ENCODE data around the gene CD8A. TPM values are rescaled to one million over a fixed set of nuclear protein-coding genes. Genes with fewer than 3 reads are reported as not detected.
"Not testable (repeated sequence)": the region's sequence is repeated elsewhere in the genome, so short reads cannot be mapped to it uniquely, and the experiment has no call there.

The CD8A gene
- total RNA-seq, 2 experiments from 2014 or later = 433 TPM

DNA sequence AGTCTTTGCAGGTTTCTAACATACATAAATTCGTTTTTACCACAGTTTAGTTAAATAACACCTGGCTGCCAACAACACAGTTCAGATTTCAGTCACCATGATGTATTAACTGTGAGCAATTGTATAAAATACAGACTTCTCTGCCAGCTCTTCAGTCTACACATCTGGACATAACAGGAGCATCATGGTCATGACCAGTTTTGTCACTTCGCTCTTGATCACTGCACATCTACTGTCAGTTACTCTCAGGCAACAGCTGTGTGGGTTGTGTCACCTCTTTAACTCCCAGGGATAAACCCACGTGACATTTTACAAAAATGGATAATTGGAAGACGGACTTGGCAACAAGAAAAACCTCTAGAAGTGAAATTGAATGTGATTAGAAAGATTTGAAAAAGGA, 30.3 kb downstream of the CD8A start:
- ChIA-PET POLR2A (no interaction called here), CTCF (interaction anchor here (1.5 to 2.8 kb wide), 3 partner anchors 31 to 48 kb away, joined by 4 to 9 read pairs (median 4); partner anchors contain the start of gene CD8A)

DNA sequence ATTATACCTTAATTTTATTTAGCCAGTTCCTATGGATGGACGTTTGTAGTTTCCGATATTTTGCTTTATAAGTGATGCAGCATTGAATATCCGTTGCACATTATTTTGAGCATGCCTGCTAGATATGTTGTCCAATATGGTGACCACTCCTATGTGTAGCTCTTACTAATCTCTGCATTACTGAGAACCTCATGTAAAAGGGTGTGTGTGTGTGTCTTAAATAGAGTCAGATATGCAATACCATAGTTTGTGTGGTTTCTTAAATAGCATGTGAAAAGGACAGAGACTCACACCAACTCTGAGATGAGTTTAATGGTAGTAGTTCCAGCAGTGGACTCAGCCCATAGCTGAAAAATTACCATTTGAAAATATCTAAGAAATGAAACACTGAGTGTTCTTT, 32.3 kb downstream of the CD8A start:
- ChIA-PET CTCF (interaction anchor here (0.7 kb wide), 1 partner anchor 18 kb away, joined by 3 read pairs; no protein-coding TSS in a partner anchor), POLR2A (no interaction called here)

DNA sequence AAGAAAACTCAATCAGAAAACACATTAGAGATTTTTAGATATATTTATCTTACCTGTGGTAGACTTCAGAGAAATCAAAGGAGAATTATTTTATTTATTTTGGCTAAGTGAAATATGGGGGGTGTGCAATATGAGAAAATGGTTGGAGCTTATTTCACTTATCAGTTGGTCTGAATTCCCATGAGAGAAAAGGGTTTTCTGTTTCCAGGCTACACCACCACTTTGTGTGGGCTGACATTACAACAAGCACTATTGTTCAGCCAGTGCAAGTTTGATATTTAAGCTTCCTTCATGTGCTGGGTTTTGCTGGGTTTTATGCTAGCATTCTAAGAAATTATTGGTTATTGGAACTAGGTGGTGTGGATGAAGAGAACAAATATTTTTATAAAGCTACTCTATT, 37.1 kb downstream of the CD8A start:
- CTCF ChIA-PET = interaction anchor here (0.8 to 1.2 kb wide), 4 partner anchors 9 to 26 kb away, joined by 3 to 4 read pairs (median 4); no protein-coding TSS in a partner anchor
- POLR2A ChIA-PET = no interaction called here

DNA sequence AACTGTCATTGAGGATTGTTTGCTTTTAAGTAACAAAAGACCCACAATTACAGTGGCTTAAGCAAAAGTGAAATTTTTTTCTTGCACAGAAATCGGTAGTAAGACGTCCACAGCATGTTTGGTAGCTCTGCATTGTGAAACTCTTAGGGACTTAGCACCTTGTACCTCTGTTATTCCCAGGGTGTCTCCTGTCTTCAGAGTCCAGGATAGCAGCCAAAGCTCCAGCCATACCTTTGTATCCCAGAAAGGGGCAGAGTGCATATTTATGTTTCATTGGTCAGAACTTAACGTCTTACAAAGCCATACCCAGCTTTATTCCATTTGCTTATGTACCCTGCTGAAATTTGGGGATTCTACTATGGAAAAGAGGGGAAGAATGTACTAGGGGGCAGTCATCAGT, 37.8 kb downstream of the CD8A start:
- ChIA-PET POLR2A (no interaction called here), CTCF (interaction anchor here (1.0 kb wide), 1 partner anchor 18 kb away, joined by 3 read pairs; no protein-coding TSS in a partner anchor)

DNA sequence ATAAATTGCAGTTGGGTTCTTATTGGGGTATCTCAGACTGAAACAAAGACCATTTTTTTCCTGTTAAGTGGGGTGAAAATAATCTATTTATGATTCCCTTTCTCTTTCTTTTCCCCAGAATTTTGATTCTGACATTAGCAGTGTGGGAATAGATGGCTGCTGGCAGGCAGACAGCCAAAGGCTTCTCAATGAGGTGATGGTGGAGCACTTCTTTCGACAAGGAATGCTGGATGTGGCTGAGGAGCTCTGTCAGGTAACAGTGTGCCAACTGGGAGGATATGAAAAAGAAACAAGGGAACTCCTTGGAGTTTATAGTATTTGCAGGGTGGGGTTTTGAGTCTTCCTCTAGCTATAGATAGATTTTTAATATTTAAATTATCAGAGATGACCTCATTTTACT, 38.9 kb downstream of the CD8A start:
- CTCF ChIA-PET = no interaction called here
- POLR2A ChIA-PET = no interaction called here

DNA sequence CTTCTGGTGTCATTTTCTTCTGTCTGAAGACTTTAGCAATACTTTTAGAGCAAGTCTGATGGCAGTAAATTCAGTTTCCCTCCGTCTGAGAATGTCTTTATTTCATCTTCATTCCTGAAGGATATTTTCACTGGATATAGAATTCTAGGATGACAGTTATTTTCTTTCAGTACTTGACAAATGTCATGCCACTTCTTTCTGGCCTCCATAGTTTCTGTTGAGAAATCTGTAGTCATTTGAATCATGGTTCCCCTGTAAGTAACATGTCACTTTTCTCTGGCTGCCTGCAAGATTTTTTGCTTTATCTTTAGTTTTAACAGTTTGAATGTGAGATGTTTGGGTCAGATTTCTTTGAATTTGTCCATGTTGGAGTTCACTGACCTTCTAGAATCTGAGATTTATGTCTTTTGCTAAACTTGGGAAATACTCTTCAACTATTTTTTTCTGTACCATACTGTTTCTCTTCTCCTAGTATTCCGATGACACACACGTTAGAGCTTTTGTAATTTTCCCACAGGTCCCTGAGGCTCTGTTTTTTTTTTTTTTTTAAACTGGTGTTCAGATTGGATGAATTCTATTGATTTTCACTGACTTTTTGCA, 40.4 kb downstream of the CD8A start:
- ChIA-PET POLR2A (no interaction called here), CTCF (no interaction called here)

DNA sequence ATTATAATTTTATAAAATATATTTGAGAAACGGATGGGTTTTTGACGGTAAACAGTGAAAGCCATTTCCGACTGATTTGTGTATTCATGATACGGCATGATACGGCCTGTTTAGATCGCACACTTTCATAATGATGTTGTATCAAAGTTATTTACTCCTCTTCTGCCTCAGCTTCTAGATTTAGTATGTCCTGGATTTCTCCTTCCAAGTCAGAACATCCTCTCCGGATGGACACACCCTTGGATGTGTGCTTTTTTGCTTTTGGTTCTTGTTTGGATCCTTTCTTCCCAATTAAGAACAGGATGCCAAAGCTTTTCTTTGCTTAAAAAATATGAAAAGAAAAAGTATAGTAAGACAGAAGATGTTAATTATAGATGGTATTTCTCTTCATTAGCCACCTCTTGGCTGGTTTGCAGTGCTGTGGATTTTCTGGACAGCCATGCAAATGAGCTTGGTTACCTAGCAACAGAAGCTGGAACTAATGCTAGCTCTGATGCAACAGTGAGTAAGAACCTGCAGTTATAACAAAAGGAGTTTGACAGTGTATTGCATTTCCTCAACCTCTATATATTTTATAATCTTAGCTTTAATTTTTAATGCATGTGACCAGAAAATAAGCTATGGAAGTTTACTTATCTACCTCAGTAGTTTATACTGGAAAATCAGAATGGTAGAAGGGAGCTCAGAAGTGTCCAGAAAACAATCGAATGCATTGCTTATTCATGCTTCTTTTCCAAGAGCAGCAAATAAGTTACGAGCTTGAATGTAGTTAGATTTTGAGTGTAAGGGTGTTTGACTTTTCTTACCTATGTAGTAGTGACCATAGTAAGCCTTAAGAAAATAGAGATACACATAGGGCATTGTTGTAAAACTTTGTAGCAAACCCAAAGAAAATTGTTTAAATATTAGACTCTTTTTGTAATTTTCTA, 42.7 kb downstream of the CD8A start:
- CTCF ChIA-PET = interaction anchor here (1.1 kb wide), 1 partner anchor 16 kb away, joined by 3 read pairs; no protein-coding TSS in a partner anchor
- POLR2A ChIA-PET = no interaction called here

DNA sequence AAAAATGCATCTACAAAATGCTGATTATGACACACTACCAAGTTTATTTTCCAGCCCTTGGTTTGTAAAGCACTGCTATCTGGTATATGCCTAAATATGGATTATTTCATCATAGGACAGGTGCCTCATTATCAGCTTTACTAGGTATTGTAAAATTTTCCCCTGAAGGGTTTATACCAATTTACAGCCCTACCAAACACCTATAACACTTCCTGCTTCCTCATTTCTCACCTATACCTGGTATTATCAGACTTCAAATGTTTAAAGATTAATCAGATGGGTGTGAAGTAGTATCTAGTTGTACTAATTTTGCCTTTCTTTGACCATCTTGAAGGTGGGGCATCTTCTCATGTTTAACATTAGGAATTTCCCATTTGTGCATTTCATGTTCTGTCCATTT, 43.8 kb downstream of the CD8A start:
- ChIA-PET POLR2A (no interaction called here), CTCF (no interaction called here)

DNA sequence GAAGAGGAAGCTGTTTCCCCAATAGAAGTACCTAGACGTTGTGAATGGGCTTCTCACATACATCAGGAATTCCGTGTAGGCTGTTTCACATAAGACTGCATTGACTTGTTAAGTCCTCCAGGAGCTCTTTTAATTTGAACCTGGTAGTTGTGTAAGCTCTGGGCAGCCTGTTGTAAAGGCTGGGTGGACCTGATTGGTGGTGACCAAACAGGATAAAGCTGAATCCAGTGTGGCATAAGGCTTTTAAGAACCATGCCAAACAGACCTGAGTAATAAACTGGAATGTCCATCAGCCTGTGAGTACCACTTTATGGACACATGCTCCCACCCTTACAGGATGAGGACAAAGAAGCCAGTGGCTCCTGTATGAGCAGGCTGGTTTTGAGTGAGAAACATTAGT, 46.6 kb downstream of the CD8A start:
- POLR2A ChIA-PET = no interaction called here
- CTCF ChIA-PET = interaction anchor here (0.9 kb wide), 1 partner anchor 10 kb away, joined by 4 read pairs; no protein-coding TSS in a partner anchor

DNA sequence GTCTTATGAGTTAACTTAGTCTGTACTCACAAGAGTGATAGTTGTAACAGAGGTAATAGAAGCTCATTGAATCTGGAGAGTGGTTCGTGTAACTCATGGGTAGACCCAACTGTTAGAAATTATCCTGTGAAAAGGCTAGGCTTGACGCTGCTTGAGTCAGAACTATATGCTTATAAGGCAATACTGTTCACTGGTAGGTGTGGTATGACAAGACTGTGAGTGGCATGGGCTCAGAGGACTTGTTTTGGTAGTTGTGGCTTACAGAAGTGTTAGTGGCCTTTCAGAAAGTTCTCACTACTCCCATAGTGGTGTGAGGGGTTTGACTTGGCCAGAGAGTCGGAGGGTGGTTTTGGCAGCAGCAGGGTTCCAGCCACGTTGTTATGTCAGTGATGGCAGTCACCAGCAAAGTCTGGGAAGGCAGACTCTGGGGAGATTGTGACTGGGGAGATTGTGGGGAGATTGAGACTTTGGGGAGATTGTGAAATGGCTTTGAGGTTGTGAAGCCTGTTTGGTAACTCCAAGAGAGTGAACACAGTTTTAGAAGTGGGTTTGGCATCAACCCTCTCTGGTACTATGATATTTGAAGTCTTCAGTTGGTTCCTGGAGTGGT, 48.7 kb downstream of the CD8A start:
- POLR2A ChIA-PET, CTCF ChIA-PET: not testable (repeated sequence)

DNA sequence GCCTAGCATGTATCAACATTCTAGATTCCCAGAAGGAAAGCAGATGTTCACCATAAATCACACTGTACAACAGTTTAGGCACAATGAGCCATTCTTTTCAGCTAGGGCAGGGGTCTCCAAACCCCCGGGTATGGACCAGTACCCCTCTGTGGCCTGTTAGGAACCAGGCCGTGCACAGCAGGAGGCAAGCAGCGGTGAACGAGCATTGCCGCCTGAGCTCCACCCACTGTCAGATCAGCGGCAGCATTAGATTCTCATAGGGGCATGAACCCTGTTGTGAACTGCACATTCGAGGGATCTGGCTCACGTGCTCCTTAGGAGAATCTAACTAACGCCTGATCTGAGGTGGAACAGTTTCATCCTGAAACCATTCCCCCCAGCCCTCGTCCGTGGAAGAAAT, 50.8 kb downstream of the CD8A start:
- POLR2A ChIA-PET, CTCF ChIA-PET: not testable (repeated sequence)

DNA sequence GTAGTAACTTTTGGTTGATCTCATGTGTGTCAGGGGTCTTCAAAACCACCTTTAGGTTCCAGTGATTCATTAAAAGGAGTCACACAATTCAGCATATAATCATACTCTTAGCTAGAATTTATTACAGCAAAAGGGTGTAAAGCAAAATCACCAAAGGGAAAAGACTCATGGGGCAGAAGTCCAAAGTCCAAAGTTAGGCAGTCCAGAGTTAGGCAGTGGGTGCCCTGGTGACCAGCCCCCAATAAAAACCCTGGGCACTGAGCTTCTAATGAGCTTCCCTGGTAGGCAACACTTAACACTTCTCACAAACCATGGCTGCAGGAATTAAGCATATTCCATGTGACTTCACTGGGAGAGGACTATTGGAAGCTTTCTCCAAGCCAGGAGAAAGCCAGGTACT, 51.2 kb downstream of the CD8A start:
- CTCF ChIA-PET, POLR2A ChIA-PET: not testable (repeated sequence)

DNA sequence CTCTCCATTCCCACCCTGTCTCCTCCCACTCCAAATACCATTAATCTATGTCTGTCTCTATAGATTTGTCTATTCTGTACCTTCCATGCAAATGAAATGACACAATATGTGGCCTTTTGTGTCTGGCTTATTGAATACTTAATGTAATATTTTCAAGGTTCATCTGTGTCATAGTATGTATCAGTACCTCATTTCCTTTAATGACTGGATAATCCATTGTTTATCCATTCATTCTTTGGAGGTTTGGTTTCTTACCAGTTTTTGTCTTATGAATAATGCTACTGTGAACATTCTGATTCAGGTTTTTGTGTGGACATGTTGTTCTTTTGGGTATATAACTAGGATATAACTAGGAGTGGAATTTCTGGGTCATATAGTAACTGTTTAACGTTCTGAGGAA, 55.8 kb downstream of the CD8A start:
- POLR2A ChIA-PET, CTCF ChIA-PET: not testable (repeated sequence)

Other genes starting within 250 kb of the CD8A start
- gene CHMP3, start 227.5 kb downstream of the CD8A start, total RNA-seq = 10 to 100 TPM; 44.6 to 50.9 TPM
- gene RNF103, start 167.0 kb downstream of the CD8A start, total RNA-seq = 10 to 100 TPM; 11.6 to 11.8 TPM
- gene RMND5A, start 70.6 kb downstream of the CD8A start, total RNA-seq = 10 to 100 TPM; 55.3 to 55.8 TPM
- gene CD8B, start 71.0 kb upstream of the CD8A start, total RNA-seq = 100 to 1,000 TPM; 250 to 251 TPM
- gene RGPD1, start 151.2 kb upstream of the CD8A start, total RNA-seq = 1 to 10 TPM; 2.2 to 3.4 TPM
- 1 to 10 TPM; 2.0 to 3.1 TPM for gene PLGLB1, start 230.9 kb upstream of the CD8A start, total RNA-seq

Data from activated CD8-positive, alpha-beta memory T cell treated with anti-CD3 and anti-CD28 coated beads for 36 hours (primary cell).